ENCODE data around the gene HOXA5.

Gene HOXA5

DNA sequence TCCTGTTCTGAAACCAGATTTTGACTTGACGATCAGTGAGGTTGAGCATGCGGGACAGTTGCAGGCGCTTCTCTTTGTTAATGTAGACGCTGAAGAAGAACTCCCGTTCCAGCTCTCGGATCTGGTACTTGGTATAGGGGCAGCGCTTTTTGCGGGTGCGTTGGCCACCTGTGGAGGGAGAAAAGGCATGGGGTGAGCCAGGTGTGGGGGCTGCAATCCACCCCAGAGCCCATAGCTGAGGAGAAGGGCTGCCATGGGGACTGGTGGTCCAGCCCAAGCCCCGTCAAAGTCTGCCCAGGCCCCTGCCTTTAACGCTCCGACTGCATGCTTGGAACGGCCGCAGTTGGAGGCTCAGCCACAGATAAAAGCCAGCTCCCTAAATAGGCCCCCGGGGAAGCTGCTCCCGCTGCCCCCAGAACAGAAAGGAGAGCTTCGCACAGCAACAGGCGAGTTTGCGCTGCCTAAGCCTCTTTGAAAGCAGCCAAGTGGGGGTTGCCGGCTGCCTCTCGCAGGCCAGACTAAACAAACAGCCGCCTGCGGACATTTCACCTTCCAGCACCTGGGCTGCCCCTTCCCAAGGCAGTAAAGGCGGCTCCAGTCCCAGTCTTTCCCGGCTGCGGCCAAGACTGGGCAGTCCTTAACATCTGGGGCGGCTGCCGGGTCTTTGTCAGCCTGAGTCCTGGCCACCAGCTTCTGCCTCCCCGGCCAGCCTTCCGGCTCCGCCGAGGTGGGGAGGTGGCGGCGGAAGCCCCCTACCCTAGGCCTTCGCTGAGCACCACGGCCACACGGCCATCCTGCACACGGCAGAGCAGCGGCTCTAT, 39.6 kb upstream of the HOXA5 start:
- in situ Hi-C loops (cut with MboI; ENCODE audit: low sequenced_read_pairs): no loop called here

DNA sequence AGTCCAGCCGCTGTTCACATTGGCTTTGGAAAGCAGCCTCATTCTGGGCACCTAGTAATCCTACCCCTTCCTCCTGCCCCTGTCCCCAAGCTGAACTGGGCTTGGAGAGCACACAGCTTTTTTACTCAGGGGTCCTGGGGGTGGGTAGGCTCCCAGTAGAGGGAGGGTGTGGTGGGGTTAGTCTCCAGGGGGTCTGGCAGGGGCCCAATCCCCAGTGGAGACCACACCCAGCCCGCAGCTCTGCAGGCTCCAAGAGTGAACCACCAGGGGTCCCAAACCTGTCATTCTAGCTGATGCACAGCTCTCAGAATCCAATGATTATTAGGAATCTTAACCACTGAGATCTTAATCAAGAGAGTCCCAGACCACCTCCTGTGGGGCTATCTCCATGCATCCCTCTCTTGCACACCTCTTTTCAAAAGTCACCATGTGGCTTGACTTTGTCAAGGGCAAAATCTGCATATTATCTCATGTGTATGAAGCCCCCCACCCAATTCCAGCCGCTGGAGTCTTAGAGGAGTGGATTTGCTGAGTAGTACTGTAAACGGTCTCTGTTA, 38.9 kb upstream of the HOXA5 start:
- in situ Hi-C loops (cut with MboI; ENCODE audit: low sequenced_read_pairs): no loop called here

DNA sequence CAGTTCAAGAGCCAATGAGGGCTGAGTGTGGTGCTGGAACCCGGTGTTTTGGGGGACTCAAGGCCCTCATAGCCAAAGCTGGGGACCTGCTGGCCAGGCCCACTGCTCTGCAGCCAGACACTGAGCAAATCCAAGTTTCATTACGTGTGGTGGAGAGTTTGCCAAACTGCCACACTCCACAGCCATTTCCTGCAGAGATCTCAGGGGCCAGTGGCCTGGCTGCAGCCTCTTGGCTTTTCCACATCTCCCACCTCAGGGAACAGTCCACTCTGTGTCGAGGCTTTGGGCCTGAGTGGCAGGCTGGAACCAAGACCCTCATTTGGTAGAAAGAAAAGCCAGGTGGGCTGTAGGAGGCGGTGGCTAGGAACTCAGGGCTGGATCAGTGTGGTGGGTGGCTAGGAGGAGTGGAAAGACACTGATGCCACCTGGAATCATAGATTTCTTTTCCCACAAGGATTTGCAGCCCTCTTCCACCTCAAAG, 38.4 kb upstream of the HOXA5 start:
- in situ Hi-C loops (cut with MboI; ENCODE audit: low sequenced_read_pairs): no loop called here

DNA sequence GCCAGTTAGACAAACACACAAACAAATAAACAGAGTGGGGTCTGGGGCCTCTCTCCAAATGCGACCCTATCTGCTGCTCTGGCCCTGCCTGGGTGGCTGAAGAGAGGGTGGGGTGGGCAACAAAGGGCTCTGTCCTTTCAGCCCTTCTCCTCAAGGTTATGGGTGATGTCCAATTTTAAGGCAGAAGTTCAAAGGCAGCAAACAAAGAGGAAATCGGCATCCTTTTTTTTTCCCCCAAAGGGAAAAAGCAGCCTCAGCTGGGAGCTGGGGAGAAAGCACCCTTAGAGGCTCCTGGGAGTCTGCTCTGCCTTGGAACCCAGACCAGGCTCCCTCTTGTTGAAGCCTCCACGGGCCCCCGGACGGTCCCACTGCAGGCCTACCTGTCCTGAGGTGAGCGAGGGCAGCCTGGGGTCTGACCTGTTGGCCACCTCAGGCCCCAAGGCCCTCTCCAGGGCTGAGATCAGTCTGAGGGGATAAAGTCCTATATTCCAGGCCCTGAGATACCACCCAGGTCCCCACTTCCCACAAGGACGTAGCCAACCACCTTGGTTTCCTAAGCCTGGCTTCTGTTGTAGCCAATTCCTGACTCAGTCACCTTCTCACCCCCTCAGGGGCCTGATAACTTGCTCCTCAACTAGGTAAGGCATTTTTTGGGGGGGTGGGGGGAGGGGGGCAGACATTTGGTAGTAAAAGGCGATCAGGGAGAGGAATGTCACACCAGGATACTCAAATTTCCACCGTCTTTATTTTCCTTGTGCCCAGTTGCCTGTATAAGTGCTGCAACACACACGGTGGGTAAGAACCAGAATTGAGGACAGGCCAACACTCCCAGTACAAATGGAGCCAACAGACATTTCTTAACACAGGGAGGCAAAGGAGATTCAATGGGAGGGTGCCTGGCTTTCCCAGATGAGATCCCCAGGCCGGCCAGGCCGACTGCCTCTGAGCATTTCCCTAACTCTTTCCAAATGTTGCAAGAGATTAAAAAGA, 37.2 kb upstream of the HOXA5 start:
- in situ Hi-C loops (cut with MboI; ENCODE audit: low sequenced_read_pairs): no loop called here

DNA sequence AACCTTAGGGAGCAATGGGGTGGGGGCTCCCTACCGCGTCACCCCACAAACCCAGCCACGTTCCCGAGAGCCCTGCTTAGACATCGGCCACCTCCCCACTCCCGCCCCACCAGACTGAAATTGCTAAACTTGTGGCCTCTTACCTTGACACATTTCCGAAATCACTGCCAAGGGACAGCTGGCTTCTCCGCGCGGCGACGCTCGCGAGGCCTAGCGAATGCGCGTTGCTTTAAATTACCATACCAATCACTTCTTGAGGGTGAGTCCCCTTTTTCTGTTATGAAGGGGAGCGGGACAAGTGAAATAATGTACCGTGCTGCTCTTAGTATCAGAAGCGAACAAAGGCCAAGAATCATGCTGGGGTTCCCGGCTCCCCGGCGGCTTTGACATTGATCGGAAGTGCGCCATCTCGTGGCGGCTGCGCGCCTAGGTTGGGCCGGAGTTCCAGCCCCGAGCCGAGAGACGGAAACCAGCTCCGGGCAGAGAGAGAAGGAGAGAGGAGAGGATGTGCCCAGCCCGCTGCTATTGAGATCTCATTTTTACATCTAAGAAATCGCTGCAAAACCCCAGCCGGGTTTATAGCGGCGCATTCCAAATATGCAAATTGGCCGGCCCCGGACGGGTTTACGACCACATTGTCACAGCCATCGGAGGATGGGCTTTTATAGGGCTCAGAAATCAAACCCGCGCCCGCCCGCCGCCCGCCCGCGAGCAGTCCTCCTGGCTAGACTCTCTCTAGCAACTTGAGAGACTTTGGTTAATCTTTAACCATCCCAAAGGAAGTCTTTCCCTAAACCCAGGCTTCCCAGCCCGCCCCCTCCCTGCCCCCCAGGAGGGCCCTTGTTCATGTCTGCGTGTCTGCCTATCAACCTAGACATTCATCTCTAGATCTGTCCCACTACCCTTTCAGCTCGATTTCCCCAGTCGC, 36.3 kb upstream of the HOXA5 start:
- in situ Hi-C loops (cut with MboI; ENCODE audit: low sequenced_read_pairs): no loop called here

DNA sequence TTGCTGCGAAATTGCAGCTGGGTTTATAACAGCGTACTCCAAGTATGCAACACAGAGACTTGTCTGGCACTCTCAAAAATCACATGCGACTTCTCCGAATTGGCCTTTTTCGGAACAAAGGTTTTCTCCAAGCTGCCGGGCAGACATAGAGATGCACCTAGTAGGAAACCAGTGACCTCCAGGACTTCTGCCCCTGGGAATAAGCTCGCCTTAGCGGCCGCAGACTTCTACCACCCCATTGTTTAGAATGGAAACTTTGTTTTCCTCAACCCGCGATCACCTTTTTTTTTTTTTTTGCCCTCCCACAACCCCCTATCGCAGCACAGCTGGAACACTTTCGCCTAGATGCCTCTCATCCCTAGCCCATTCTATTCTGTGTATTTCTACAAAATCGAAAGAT, 35.5 kb upstream of the HOXA5 start:
- in situ Hi-C loops (cut with MboI; ENCODE audit: low sequenced_read_pairs): no loop called here

DNA sequence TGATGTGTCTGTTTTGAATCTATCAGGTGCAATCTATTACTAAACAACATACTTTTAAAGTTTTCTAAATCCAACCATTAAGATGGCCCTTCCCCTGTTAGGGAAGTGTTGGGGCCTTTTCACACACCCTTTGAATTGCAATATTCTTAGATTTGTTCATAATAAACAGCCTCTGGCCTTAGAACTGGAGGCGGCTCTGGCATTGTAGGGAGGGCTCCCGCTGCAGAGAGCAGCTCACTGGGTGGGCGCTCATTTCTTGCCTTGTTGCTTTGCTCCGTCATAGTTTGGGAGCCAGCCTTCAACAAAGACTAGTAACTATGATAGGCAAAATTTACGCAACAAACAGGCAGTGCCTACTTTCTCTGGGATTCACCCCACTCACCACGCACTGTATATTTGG, 34.9 kb upstream of the HOXA5 start:
- in situ Hi-C loops (cut with MboI; ENCODE audit: low sequenced_read_pairs): no loop called here

DNA sequence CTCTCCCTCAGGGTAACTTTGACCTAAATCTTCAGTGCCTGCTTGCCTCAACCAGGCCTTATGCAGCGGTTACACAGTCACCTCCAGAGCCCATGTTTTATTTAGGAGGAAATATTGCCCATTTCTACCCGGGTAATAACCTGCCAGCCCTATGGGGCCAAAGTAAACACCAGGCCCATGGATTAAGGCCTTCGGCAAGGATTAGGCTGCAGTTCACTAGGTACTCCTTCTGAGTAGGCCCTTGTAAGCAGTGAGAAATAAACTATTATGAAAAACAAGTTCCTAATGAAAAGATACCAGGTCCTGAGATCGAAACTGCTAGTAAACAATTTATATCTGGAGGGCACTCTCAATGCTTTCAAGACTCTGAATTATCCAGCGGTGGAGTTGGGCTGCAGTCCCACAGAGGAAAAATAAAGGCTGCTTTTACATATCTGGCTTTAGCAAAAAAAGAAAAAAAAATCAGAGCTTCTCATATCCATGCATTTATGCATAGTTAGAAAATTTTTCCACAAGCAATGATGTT, 34.4 kb upstream of the HOXA5 start:
- in situ Hi-C loops (cut with MboI; ENCODE audit: low sequenced_read_pairs): no loop called here

DNA sequence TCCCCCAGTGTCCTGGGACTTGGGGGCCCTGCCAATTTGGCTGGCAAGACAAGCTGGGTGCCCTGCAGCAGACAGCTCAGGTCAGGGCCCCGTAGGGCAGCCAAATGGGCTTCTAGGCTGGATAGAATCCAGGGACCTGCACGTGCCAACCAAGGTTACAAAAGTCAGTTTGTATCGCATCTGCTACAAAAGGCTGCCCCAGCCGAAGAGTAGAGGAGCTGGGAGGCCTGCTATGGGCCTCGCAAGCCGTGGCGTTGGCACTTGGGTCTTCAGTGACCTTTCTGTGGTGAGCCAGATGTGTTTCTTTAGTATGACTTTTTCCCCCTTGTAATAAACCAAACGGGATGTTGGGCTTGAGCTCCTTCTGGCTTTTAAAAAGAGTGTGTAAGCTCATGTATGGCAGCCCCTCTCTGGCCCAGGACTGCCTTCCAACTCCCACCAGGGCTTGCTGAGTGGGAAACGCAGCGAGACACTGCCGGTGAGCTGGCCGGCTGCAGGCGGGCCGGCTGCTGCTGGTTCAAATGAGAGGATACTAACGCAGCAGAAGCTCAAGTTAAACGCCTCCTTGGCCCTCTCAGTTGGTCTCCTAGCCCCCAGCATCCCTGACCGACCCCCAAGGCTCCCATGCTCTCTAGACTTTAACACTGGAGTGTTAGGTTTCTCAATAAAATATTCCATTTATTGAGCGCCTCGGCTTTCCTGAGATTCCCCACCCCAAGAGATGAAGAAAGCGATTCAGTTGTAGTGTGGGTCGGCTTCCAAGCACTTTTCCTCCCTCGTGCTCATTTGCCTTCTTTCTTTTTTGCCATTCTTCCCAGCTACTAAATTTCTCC, 33.7 kb upstream of the HOXA5 start:
- in situ Hi-C loops (cut with MboI; ENCODE audit: low sequenced_read_pairs): no loop called here

DNA sequence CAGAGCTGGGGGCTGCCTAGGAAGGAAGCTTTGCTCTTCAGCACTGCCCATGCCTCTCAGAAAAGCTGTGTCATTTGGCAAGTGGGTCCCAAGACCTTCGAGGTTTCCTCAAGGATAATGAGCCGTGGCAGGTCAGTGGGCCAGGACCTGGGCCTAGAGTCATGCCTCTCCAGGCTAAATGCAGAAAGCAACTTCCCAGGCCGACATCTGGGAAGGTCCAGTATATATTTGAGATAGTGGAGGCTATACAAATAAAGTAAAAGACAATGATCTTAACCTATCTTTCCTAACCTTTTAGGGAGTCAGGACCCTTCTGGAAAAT, 33.0 kb upstream of the HOXA5 start:
- in situ Hi-C loops (cut with MboI; ENCODE audit: low sequenced_read_pairs): no loop called here

DNA sequence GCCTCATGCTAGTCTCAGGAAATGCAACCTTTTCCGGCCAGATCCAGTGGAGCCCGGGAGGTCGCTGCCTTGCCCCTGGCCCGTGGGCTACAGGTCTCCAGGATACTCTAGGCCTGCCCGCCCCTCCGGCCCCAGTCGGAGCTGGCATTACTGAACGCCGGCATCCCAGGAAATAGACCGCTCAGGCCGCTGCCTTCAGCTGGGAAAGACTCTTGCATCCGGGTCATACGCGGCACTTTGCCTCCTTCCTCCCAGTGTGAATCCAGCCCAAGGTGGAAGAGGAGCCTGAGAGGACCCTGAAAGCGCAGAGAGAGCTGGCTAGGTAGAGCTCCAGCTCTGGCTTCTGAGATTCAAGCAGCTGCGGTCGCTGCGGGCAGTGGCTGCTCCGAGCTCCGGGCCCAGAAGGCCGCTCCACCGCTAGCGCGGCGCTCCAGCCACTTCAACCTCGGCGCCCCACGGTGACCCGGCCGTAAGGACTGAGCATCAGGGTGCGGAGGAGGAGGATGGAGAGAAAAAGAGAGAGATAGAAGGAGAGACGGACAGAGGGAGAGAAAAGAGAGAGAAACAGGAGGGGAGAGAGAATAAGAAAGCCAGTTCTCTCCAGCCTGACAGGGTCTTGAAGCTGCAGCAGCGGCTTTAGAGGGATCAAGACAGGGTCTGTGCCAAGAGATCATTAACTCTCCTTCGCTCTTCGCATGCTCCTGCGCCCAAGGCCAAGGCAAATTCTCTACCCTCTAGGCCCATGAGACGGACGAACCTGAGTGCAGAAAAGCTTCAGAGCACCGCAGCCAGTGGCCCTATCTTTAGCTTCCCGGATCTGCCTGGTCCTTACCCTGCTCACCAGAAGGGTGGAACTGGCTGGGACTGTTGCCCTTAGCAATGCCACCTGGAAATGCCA, 32.4 kb upstream of the HOXA5 start:
- in situ Hi-C loops (cut with MboI; ENCODE audit: low sequenced_read_pairs): no loop called here

DNA sequence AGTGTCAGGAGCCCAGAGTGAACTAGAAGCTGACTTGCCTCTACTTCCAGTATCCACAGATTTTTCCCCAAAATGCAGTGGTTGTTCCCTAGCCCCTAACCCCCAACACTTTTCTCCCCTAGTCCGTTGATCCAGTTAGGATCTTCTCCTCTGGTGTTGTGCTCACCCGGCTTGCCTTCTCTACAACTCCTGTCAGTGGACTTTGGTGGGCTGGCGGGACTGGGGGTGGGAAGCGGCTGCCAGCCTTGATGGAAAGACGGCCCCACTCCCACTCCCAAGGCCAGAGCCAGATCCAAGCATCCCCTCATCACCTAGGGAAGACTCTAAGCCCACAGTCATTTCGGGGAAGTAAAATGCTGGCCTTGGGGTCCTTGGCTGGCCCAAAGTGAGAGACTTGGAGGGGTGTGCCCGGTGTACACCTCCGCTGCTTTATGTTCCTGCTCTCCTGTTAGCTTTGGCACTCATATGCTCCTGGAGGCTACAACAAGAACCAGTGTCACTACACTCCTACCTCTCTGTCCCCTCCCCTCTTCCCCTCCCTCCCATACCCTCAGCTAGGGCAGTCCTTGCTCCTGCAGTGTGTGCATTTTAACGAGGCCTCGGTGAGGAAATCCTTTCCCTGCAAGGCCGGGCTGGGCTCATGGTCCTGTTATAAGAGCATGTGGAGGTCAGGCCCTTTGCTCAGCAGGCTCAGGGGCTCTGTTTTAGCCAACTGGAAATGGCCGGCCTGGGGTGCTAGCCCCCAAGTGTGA, 31.6 kb upstream of the HOXA5 start:
- in situ Hi-C loops (cut with MboI; ENCODE audit: low sequenced_read_pairs): no loop called here

DNA sequence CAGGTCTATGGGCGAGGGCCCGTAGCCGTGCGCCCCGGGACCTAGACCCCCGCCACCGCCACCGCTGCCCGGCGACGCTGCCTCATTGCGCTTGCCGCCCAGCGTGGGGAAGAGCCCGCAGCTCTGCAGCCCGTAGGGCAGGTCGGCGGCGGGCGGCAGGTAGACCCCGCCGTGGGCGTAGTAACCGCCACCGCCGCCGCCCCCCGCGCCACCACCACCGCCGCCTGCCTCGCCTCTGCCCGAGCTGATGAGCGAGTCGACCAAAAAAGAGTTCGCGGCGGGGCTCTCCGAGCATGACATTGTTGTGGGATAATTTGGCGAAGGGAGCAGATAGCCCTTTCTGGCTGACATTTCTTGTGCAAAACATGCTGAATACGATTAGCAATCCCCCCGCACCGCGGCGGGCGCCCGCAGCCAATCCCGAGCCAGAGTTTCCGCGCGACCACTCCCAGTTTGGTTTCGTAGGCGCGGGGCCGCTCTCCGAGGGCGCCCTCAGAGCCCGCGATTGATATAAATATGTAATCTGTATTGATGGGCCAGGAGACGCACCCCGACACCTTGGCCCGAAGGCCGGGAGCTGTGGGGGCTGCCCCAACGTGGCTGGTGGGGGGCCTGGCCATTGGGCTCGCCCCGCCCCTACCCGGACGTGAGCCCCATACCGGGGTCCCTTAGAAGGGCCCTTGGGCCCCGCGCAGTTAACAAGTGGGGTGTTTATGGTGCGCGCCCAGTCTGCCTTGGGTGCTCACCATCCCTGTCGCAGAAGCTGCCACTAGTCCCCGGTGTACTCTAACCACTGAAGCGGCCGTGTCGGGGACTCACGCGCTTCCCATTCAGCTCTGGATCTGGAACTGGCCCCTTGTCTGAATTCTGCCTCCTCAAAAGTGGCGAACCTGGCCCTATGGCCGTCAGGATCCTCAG, 30.7 kb upstream of the HOXA5 start, which contains the start of gene HOXA10:
Gene HOXA10 (minus strand): TSS at position 365 of the 918 bp plus-strand sequence. CDS start 14 bp downstream, at position 351.
- in situ Hi-C loops (cut with MboI; ENCODE audit: low sequenced_read_pairs): no loop called here

DNA sequence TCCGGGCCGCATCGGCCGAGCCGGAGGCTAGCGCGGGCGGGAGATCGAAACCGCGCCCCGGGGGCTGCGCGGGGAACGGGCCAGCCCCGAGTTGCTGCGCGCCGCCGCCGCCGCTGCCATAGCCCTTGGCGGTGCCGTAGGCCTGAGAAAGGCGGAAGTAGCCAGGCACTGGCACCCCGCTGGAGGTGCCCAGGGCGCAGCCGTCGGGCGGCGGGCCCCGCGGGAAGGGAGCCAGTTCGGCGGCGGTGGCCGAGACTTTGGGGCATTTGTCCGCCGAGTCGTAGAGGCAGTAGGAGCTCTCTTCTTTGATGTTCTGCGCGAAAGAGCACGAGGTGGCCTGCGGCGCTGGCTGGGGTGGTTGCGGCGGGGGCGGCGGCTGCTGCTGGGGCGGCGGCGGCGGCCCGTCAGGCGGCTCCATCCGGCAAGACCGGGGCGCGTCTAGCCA, 30.1 kb upstream of the HOXA5 start:
- in situ Hi-C loops (cut with MboI; ENCODE audit: low sequenced_read_pairs): no loop called here

DNA sequence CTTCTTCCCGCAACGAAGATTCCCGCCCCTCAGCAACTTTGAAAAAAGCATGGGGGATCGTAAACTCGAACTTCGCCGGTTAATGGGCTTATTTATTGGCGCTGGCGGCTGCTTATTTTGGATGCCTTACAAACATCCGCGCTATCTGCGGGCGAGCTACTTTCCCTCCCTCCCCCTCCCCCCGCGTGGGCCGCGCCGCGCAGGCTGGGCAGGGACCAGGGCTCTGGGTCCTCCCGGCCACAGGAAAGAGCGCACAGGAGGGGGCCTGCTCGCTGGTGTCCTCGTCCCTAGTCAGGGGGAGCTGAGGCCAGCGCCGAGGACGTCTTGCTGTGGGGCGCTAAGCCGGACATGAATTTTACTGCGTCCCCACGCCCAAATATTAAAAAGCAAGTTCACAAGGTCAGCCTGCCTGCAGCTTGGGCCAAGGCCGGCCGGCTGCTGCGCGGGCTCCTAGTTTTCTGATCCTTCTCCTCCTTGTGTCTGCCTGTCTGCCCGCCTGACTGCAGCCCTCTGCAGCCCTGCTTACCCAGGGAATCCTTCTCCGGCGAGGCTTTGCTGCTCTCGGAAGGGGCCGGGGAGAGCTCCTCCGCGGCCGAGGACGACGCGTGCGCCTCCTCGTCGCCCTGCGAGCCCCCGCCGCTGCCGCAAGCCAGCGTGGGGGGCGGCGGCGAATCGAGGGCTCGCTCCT, 29.5 kb upstream of the HOXA5 start:
- in situ Hi-C loops (cut with MboI; ENCODE audit: low sequenced_read_pairs): no loop called here

DNA sequence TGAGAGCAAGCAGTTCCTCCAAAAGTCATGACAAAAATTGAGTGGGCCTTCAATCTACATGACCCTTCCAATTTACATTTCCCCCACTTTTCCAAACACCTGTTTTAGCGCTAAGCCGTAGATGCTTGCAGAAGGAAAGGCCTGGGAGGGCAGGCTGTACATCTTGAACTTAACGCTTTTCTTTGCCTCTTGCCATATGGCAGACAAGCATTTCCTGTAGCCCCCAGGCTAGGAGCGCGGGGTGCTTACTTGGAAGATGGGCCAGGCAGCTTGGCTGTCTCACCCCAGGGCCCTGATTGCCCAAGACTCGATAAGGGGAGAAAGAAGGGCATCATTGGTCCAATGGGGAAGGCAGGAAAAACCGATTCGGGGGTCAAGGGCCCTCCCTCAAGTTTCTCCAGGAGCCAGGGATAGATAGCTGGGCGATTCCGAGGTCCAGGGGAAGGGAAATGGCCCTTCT, 28.9 kb upstream of the HOXA5 start:
- in situ Hi-C loops (cut with MboI; ENCODE audit: low sequenced_read_pairs): no loop called here
